HG03060 (cell line): ENCODE data around the gene CST8.
"Not testable (repeated sequence)": the region's sequence is repeated elsewhere in the genome, so short reads cannot be mapped to it uniquely, and the experiment has no call there.

Experiments used
- ATAC-seq: cut with Tn5 transposase; IDR thresholded peaks from one replicate; pipeline ENCODE4 v1.9.1; 2021; ENCODE audit warnings: low read depth, moderate number of reproducible peaks; ENCODE audit not compliant: unreplicated experiment

The CST8 gene

GRCh38 chr20:23473293-23473692, 17.6 kb upstream of the CST8 start:
- not testable (repeated sequence) for ATAC-seq

DNA sequence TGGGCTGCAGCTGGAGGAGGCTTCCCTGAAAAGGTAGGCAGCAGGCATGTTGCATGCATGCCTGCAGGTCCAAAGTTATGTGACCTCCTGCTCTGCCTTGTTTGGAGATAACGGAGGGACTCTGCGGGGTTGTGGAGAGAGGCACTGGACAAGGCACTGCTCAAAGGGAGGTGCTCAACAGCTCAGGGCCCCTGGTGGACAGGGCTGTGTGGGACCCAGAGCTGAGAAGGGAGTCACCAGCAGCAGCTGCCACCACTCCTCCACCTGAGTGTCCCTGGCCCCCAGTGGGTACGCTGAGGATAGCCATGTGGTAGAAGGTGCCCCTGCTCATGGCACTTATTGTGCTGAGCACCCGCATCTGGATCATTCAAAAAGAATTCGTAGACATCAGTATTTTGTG, 15.5 kb upstream of the CST8 start:
- ATAC-seq = no peak

- no peak for ATAC-seq
Observed at GRCh38 chr20:23476015-23476754, 14.7 kb upstream of the CST8 start.

GRCh38 chr20:23477223-23477622, 13.7 kb upstream of the CST8 start:
- no peak for ATAC-seq

- ATAC-seq = no peak
Observed at GRCh38 chr20:23479043-23479442, 11.9 kb upstream of the CST8 start.

- ATAC-seq = no peak
Observed at GRCh38 chr20:23482138-23482537, 8.8 kb upstream of the CST8 start.

DNA sequence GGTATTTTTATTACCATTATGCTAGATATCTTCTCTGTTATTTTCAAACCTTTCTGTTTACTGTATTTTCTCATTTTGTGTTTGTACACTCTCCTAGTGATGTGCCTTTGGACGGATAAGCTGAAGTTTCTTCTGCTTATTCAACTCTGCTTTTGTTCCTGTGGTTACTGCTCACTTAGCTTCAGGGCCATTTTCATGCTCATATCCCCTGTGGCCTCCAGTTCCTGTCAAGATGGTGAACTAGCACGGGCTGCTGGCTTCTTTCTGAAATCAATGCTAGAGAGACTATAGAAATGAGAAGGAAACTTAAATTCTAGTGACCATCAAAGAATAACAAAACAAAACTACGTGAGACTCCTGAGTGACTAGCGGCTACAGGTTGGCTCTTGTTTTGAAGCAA, 6.8 kb upstream of the CST8 start:
- ATAC-seq = no peak

DNA sequence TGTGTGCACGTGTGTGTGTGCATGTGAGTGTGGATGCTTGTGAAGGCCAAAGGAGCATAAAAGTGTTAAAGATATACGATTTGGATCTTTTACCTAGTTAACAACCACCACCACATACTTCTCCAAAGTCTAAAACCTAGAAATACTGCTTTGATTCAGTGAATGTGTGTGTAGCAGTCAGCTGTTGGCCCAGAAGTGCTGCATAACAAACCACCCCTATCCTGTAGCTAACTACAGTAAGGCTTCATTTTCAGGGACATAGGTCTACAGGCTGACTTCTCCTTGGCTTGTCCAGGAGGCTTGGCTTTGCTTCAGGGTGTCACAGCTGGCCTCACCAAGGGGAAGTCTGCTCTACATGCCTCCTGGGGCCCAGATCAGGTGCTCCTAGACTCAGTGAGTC, 2.4 kb upstream of the CST8 start:
- no peak for ATAC-seq

DNA sequence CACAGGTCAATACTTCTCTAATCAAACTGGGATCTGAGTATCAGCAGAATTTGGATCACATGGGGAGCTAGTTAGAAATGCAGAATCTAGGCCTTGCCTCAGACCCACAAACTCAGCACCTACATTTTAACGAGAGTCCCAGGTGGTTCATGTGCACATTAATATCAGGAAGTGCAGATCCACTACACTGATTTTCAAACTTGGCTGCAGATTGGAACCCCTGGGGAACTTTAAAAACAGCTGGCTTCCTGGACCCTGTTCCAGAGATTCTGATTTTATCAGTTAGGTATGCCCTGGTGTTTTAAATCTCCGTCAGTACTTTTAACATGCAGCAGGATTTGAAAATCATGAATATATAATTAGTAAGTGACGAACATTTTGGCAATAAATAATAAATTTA, 1.9 kb upstream of the CST8 start:
- no peak for ATAC-seq

DNA sequence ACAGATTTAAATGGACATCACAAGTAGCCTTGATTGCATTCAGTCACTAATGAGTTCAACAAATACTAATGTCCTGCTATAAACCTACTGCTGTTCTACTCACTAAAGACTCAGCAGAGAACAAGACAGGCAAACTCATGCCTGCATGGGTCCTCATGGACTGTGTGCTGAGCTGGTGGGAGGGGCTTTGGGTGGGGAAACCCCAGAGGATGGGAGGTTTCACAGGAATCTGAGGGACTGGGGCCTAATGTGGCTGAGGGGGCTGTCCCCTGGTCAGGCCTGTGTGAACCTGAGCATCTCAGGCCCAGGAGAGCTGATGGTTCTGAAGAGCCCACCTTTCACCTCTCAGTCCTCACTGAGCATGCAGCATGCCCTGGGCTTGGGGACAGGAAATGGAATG, 1.4 kb downstream of the CST8 start:
- no peak for ATAC-seq

- no peak for ATAC-seq
Observed at GRCh38 chr20:23493172-23493772, 2.4 kb downstream of the CST8 start.

DNA sequence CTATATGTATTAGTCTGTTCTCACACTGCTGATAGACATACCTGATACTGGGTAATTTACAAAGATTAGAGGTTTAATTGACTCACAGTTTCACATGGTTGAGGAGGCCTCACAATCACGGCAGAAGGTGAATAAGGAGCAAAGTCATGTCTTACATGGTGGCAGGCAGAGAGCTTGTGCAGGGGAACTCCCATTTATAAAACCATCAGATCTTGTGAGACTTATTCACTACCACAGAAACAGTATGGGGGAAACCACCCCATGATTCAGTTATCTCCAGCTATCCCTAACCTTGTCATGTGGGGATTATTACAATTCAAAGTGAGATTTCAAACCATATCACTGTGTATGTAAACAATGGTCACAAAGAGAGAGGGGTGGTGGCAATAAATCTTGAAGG, 6.6 kb downstream of the CST8 start:
- ATAC-seq = no peak

DNA sequence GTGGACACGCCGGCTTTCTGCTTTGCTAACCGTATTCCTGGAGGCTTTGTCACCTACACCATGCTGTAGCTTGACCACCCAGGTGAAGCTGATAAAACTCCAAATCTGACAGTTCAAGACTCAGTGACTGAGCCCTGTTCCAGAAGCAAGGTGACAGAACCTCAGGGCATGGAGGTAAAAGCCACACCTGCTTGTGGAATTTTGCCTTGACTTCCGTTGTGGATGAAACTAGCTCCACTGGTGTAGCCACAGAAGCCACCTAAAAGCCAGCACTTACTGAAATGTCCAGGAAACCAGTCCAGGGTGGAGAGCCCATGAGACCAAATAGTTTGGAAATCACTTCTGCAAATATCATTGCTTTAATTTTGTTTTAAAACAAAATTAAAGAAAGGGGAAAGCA, 11.0 kb downstream of the CST8 start:
- no peak for ATAC-seq

- no peak for ATAC-seq
Observed at GRCh38 chr20:23503649-23504048, 12.7 kb downstream of the CST8 start.

DNA sequence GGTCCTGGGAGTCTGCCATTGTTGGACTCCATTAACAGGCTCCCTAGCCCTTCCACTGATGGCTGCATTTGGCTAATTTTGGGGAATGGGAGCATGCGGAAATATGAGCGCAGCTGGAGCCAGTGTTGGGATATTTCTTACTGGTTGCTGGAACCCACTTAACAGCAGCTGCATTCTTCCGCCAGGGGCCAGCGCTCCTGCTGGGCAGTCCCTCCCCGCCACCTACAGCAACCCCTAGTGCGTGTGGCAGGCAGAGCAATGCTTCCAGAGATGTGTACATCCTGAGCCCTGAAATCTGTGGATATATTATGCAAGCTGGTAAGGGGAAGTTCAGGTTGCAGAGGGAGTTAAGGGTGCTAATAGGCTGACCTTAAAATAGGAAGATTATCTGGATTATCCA, 16.4 kb downstream of the CST8 start:
- ATAC-seq = no peak

DNA sequence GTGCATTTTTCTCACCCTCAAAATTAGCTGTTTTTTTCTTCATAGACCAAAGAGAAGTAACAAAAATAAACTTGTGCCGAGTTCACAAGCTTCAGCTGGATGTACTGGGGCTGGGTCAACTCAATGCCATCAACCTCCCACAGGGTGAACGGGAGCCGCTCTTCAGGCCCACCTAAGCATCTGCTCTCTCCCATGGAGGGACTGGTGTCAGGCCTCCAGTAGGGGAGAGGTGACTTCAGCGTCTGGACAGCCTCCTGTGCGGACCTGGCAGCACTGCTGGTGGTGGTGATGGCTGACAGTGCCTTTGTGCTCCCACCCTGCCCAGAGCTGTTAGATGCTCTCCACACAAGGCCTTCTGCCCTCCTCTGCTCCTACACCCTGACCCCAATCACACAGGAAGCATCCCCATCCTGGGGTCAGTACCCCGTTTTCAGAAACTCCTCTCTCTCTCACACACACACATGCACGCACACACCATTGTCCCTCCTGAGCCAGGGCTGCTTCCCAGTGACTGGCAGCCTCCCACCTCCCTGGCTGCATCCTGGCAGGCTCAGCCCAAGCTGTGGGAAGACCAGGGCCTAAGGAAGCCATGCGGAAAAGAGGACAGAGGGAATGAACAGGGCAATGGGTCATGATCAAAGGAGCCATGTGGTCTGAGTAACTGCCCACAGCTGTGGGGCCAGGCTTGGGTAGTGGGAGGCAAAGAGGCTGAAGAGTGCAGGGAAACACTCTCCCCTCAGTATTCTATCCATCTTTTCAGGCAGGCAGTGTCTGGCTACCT, 17.7 kb downstream of the CST8 start:
- no peak for ATAC-seq

DNA sequence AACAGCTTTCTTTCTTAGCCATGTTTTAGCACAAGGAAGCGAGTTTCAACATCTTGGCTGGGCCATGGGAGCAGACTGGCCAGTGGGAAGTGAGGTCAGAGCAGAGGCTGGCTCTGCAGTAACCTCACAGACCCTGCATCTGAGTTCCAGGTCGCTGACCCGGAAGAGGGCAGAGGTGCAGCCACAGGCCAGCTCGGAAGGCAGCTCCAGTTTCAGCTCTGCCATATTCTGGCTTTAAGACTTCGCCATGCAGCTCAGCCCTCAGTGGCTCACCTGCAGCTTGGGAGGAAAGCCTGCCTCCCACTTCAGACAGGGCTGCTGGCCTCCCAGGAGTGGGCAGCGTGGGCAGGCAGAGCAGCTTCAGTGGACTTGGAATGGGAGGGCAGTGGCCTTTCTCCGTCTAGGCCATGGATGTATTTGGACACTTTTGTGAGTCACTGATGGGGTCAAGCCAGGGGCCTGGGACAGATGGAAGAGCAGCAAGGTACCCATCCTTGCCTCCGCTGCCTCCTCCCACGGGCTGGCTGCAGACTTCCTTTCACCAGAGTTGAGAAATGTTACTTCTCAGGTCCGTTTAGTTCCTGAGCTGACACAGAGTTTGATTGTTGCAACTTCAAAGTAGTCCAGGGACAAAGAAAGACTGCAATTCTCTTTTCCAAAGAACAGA, 18.5 kb downstream of the CST8 start:
- no peak for ATAC-seq

DNA sequence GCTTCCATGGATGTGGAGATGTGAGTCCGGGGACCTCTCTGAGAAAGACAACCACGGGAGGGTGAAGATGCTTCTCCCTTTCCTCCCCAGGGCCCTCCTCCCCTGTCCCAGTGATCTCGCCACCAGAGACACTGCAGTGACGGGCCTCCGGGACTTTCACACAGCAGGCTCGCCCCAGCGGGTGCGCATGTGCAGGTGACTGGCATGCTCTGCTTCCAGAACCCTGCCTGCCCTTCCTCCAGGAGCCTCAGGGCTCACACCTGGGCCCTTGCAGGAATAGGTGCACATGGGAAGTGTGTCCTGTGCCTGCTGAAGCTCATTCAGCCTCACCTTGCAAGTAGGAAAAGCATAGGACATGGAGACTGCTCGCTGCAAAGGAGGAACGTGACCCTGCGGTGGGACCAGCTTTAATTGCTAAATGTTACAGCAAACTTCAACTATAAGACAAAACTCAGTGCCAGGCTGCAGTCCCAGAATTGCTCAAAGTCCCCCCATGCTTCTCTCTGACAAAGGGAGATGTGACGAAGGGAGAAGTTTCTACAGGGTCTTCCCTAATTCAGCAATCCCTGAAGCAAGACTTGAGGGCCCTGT, 19.2 kb downstream of the CST8 start:
- ATAC-seq = no peak

GRCh38 chr20:23513164-23513563, 22.2 kb downstream of the CST8 start:
- peak; percentile 49 for ATAC-seq

GRCh38 chr20:23514848-23515247, 23.9 kb downstream of the CST8 start:
- ATAC-seq = no peak
